ENCODE results near the gene RAPH1.
"Not testable (repeated sequence)": the region's sequence is repeated elsewhere in the genome, so short reads cannot be mapped to it uniquely, and the experiment has no call there.

Gene RAPH1

GRCh38 chr2:203432811-203433210, 102.3 kb downstream of the RAPH1 start:
- ChIA-PET CTCF (interaction anchor here (1.0 kb wide), 1 partner anchor 384 kb away, joined by 3 read pairs; no protein-coding TSS in a partner anchor), POLR2A (ENCODE audit: low non-redundant PET) (no interaction called here)
- H3K27ac ChIP-seq: no peak overlapping the region
- no peak for DNase-seq (ENCODE audit: low spot score)
- TF ChIP-seq, protein P1, sequence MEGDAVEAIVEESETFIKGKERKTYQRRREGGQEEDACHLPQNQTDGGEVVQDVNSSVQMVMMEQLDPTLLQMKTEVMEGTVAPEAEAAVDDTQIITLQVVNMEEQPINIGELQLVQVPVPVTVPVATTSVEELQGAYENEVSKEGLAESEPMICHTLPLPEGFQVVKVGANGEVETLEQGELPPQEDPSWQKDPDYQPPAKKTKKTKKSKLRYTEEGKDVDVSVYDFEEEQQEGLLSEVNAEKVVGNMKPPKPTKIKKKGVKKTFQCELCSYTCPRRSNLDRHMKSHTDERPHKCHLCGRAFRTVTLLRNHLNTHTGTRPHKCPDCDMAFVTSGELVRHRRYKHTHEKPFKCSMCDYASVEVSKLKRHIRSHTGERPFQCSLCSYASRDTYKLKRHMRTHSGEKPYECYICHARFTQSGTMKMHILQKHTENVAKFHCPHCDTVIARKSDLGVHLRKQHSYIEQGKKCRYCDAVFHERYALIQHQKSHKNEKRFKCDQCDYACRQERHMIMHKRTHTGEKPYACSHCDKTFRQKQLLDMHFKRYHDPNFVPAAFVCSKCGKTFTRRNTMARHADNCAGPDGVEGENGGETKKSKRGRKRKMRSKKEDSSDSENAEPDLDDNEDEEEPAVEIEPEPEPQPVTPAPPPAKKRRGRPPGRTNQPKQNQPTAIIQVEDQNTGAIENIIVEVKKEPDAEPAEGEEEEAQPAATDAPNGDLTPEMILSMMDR (conservative IDR thresholded peaks at IDR 0.05; ENCODE audit: low read depth): no peak

- no peak overlapping the region for H3K27ac ChIP-seq
- TF ChIP-seq, protein P1 (conservative IDR thresholded peaks at IDR 0.05; ENCODE audit: low read depth): no peak
- ChIA-PET POLR2A (ENCODE audit: low non-redundant PET) (interaction anchor here (0.6 kb wide), 1 partner anchor 13 kb away, joined by 3 read pairs; no protein-coding TSS in a partner anchor), CTCF (interaction anchor here (0.7 to 1.0 kb wide), 2 partner anchors 385 to 392 kb away, joined by 3 to 4 read pairs; no protein-coding TSS in a partner anchor)
- no peak for DNase-seq (ENCODE audit: low spot score)
These were observed 103.5 kb downstream of the RAPH1 start for GRCh38 chr2:203431391-203432185.

GRCh38 chr2:203429643-203430042, 105.5 kb downstream of the RAPH1 start:
- CTCF ChIA-PET; H3K27ac ChIP-seq; POLR2A ChIA-PET (ENCODE audit: low non-redundant PET); DNase-seq (ENCODE audit: low spot score): not testable (repeated sequence)

GRCh38 chr2:203427061-203427460, 108.0 kb downstream of the RAPH1 start:
- no peak overlapping the region for H3K27ac ChIP-seq
- ChIA-PET POLR2A (ENCODE audit: low non-redundant PET) (no interaction called here), CTCF (interaction anchor here (0.7 kb wide), 2 partner anchors 9 to 12 kb away, joined by 3 to 5 read pairs; no protein-coding TSS in a partner anchor)
- DNase-seq (ENCODE audit: low spot score): no peak
- TF ChIP-seq, protein P1 (conservative IDR thresholded peaks at IDR 0.05; ENCODE audit: low read depth): no peak

- no peak overlapping the region for H3K27ac ChIP-seq
- DNase-seq (ENCODE audit: low spot score): no peak
- TF ChIP-seq, protein P1 (conservative IDR thresholded peaks at IDR 0.05; ENCODE audit: low read depth): no peak
- CTCF ChIA-PET: interaction anchor here (0.6 kb wide), 1 partner anchor 9 kb away, joined by 5 read pairs; no protein-coding TSS in a partner anchor
- POLR2A ChIA-PET (ENCODE audit: low non-redundant PET): no interaction called here
These were observed 116.8 kb downstream of the RAPH1 start for GRCh38 chr2:203418271-203418670.

GRCh38 chr2:203413796-203414195, 121.3 kb downstream of the RAPH1 start:
- CTCF ChIA-PET: interaction anchor here (0.6 to 0.7 kb wide), 2 partner anchors 189 to 454 kb away, joined by 3 read pairs; no protein-coding TSS in a partner anchor
- DNase-seq (ENCODE audit: low spot score): no peak
- POLR2A ChIA-PET (ENCODE audit: low non-redundant PET): no interaction called here
- TF ChIP-seq, protein P1 (conservative IDR thresholded peaks at IDR 0.05; ENCODE audit: low read depth): no peak
- no peak overlapping the region for H3K27ac ChIP-seq

All from RWPE1 (cell line).